GM21717 (cell line): Measurements from ENCODE around the gene MS4A6A.
"Not testable (repeated sequence)": the region's sequence is repeated elsewhere in the genome, so short reads cannot be mapped to it uniquely, and the experiment has no call there.

ENCODE experiments used
- ATAC-seq: cut with Tn5 transposase; IDR thresholded peaks from one replicate; pipeline ENCODE4 v1.9.1; 2021; ENCODE audit warnings: mild to moderate bottlenecking, moderate library complexity; ENCODE audit not compliant: unreplicated experiment

Gene MS4A6A

DNA sequence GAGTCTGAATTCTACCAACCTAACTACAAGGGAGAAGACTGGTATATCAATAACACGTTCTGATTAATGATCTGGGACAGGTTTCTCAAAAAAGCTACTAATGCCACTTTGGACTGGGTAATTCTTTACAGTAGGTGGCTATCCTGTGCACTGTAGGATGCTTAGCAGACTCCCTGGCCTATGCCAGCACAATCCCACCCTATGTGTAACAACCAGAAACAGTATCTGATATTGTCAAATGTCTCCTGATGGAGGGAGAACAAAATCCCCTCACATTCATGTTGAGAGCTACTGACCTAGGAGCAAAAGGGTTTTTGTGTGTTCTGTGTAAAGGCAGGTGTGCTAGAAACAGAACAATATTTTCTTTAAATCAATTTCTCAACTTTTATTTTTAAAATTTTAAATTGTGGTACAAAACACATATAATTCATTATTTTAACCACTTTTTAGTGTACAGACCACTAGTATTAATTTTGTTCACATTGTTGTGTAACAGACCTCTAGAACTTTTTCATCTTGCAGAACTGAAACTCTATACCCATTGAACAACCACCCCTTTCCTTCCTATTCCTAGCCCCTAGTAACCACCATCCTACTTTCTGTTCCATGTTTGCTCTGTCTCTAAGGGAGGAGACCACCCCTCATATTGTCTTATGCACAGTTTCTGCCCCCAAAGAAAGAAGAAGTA, 2.1 kb upstream of the MS4A6A start:
- no peak for ATAC-seq

DNA sequence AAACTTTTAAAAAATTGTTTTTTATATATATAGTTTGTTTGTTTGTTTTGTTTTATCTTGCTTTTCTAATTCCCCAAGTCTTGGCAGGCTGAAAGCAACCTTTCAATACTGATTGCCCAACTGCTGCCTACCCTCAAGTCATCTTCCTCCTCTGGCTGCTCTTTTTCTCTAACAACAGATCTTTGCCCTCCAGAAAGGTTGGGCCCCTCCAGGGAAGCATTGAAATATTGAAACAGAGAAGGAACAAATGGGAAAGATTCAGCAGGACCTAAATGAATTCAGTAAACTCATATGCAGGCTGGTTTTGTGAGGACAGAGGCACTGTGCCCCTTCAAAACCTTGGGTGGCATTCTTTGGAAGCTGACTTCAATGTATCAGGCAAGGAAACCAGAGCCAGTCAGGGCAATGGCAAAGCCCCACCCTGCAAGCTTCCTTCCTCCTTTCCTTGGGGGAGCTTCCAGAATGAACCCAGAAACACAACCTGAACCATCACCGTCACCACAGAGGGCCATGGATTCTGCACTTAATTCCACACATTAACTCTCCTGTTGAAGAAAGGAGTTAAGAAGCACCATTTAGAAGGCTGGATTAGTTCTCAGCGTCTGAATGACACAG, 815 bp upstream of the MS4A6A start:
- no peak for ATAC-seq

DNA sequence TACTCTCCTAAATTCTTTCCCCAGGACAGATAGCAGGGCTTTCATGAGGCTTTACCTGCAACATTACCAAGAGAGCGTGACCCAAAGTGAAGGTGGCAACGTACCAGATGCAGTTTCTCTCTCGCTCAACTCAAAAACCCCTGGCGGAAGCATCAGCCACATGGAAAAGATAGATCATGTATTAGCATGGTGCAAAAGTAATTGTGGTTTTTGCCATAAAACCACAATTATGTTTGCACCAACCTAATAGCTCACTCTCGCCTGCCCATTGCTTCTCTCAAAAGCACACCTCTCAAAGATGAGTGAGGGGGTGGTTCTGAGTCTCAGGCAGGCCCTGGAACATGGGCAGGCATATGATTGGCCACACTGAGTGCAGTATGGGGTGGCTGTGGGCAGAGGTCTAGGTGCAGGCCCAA, 7.0 kb downstream of the MS4A6A start:
- ATAC-seq = peak; percentile 56

DNA sequence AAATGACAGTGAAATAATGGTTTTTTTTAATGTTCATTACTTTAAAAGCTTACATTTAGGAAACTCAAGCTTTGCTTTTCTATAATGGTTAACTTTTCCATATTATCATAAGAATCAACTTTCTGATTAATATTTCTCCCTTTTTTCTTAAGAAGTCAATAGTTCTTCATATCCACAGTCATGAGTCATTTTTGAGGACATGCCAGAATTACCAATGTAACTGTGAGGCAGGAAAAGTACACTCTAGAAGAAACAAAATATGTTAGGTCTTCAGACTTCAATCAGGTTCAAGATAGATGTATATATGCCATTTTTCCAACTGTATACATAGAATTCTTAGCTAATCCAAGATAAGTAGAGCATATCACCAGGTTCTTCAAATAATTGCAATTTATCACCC, 10.9 kb downstream of the MS4A6A start:
- ATAC-seq = no peak

DNA sequence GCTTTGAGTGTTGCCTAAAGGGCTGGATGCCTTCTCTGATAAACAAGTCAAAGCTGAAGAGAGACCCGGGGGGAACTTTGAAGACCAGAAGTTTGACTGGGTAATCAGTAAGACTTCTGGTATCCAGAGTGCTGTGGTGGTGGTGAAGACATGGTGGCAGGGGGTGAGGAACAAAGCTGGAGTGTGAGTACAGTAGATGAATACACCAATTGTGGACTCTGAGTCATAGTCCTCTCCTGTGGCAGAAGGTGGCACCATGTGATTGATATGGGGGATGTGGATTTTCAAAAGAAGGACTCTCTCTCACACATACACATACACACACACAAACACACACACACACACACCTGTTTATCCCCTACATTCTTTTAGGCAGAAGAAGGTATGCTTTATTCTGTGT, 12.3 kb downstream of the MS4A6A start:
- no peak for ATAC-seq

DNA sequence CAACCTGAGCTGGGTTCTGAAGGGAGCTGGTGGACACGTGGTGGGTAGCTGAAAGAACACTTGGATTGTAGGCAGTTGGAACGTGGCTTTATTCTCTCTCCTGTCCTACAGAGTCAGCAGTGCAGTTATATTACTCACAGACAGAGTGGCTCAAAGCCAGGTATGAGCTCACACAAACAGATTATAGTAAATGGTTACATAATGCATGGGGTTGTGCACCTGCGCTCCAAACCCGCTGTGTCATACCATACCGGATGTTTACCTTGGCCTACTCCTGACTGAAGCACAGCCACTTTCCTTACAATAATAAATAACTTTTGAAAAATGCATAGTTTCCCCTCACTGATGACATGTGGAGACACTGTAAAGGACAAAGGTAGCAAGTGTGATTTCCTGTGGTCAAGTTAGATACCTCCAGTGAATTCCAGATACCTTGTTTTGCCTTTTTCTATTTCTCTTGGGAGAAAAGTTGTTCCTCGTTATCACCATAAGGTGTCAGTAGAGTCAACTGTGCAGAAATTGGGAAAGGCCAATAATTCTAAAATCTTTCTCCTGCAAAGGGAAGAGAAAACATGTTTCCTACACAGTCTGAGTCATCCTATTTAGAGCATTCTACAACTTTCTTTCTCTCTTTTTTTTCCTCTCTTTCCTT, 13.5 kb downstream of the MS4A6A start:
- ATAC-seq = no peak

DNA sequence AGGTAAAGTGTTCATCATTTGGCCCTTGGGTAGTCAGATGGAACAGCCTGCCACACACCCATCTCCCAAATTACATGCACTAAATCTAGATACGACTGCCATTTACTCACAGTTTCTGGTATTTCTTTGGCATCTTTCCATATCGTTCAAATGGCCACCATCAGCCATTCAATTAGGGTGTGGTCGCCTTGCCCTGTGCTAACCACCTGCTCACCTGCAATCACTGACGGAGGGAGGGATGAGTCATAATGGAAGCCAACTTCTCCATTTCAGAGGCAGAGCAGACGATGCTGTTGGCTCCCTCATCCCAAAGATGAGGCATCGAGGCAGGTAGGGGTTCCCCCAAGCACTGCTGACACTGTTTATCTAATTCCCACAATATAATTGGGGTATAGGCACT, 14.6 kb downstream of the MS4A6A start:
- ATAC-seq = no peak

DNA sequence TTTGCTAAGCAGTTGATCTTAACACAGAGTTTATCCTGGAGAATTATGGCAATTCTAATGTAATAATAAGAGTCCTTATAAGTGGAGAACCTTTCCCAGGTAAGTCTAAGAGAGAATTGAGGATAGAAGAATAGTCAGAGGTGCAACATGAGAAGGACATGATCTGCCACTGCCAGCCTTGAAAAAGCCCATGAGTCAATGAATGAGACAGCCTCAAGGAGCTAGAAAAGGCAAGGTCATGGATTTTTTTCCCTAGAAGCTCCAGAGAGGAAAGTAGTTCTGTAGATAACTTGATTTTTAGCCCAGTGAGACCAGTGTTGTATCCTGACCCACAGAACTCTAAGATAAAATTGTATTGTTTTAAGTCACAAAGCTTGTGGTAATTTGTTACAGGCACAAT, 16.9 kb downstream of the MS4A6A start:
- ATAC-seq = no peak

DNA sequence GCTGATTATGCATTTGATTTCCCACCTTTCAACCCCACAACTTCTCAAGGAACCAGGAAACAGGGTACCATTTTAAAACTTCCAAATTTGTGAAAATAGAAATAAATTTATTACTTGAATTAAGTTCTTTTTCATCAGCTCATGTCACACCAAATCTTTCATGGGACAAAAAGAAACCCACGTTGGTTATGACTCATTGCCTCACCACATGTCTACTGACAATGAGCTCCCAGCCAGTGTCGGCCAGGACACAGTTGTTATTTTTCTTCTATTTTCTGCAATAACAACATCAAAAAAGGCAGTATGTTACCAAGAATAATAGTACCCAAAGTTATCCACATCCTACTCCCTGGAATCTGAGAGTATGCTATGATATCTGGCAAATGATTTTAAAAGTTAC, 17.3 kb downstream of the MS4A6A start:
- ATAC-seq = no peak

DNA sequence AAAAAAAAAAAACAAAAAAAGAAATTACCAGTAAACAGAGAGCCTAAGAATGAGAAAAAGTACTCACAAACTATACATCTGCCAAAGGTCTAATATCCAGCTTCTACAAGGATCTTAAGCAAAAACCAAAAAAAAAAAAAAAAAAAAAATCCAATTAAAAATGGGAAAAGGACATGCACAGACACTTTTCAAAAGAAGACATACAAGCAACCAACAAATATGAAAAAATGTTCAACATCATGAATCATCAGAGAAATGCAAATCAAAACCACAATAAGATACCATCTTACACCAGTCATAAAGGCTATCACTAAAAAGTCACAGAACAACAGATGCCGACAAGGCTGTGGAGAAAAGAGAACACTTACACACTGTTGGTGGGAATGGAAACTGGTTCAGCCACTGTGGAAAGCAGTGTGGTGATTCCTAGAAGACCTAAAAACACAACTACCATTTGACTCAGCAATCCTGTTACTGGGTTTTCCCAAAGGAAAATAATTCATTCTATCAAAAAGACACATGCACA, 18.3 kb downstream of the MS4A6A start:
- ATAC-seq = no peak

DNA sequence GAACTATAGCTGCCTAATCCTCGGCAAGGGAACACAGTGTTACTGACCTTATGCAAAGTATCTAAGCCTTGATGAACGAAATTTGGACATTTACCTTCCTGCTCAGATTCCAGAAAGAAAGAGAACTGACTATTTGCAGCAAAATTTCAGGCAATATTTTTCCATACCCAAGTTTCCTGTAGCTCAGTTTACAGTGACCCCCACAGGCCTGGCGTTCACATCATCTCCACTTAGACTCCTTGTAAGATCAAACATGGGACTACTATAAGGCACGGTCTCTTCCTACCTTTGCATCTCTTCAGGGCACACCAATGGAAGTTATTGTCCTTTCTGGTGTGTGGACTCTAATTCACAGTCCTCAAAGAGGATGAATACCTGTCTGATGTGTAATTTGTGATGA, 21.1 kb downstream of the MS4A6A start:
- no peak for ATAC-seq

DNA sequence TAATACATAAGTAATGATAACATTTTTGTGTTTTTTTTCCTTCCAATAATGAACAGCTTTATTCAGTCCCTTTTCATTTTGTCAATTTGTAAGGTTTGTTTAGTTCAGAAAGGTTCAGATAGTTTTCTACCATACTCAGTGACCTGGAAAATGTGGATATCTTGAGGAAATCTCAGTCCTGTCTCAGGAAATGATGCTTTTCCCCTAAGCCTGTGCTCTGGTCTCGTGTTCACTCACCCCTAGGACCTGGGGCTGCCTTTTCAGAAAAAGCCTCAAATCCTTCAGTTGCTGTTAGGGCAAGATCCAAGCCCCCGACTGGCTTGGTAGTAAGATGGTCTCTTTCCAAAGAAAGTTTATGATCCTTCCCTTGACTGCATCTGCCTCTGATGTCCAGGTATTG, 21.8 kb downstream of the MS4A6A start:
- no peak for ATAC-seq

DNA sequence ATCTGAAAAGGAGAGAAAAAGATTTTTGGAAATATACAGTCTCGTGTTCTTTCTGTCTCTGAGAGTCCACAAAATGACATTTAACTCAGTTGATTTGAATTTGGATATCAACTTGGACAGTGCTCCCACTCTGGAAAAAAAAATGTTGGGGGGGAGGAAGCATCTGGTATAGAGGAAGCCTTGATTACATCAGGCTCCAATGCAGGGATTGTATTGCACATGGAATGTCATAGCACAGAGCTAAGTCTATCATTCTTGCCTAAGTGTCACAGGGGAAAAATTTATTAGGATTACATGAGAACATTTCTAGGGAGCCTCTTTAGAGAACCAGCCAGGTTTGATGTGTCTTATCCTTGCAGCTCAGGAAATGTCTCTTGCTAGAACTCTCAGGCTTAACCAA, 23.0 kb downstream of the MS4A6A start:
- no peak for ATAC-seq

DNA sequence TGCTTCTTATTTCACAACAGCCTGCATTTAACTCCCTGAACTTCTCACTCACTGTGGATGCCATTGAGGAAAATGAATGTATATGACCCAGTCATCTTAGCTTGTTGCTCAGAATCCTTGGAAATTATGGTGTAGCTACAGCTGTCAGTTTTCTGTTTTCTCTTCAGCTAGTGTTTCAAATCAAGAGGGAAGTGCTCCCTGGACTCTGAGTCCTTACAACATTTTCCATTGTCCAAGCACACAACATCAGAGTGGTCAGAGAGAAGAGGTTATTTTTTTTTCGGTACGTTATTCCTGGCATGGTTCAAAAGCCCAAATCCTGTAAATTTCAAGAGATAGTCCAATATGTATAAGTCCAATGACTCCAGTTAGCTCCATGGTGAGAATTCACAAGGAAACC, 23.6 kb downstream of the MS4A6A start:
- no peak for ATAC-seq

DNA sequence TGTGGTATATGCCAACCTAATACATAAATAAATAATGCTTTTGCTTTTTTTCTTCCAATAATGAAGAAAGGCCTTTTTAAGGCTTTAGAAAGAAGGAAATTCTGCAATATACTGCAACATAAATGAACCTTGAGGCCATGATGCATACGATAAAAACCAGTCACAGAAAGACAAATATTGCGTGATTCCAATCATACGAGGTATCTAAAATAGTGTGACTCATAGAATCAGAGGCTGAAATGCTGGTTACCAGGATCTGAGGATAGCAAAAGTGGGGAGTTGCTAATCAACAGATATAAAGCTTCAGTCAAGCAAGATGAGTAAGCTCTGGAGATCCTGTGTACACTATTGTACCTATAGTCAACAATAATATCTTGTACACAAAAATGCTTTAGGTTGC, 24.2 kb downstream of the MS4A6A start:
- no peak for ATAC-seq

DNA sequence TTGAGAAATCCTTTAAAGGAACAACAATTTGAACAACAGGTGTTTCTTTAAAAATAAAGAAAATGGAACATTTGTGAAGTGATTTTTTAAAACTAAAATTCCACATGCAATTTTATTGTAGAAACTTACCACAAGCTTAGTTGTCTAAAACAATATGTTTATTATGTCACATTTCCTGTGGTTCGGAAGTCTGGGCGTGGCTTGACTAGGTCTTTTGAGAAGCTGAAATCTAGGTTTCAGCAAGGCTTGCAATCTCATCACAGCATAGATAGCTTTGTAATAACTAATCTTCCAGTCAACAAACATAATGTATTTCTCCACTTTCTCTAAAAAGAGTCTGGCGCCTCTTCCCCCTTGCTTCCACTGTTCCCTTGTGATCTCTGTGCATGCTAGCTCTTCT, 27.0 kb downstream of the MS4A6A start:
- no peak for ATAC-seq

DNA sequence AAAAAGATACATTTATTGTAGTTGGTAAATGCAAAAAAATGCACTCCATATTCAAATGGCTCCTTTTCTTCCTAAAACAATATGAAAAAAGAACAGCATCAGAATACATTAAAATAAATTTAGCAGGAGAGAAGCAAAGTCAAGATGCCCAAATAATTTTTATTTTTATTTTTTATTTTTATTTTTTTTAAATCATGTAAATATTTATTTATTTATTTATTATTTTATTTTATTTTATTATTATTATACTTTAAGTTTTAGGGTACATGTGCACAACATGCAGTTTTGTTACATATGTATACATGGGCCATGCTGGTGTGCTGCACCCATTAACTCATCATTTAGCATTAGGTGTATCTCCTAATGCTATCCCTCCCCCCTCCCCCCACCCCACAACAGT, 30.2 kb downstream of the MS4A6A start:
- not testable (repeated sequence) for ATAC-seq

DNA sequence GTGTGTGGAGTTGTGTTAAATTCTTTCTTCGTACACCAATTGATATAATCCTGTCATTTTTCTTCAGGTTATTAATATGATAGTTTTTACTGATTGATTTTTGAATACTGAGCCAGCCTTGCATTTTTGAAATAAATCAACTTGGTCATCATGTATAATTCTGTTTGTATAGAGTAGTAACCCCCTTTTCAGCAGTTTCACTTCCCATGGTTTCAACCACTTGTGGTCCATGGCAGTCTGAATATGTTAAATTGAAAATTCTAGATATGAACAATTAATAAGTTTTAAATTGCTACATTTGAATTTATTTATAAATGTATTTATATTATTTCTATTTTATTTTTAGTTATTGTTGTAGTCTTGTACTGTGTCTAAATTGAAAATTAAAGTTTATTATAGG, 32.6 kb downstream of the MS4A6A start:
- no peak for ATAC-seq

DNA sequence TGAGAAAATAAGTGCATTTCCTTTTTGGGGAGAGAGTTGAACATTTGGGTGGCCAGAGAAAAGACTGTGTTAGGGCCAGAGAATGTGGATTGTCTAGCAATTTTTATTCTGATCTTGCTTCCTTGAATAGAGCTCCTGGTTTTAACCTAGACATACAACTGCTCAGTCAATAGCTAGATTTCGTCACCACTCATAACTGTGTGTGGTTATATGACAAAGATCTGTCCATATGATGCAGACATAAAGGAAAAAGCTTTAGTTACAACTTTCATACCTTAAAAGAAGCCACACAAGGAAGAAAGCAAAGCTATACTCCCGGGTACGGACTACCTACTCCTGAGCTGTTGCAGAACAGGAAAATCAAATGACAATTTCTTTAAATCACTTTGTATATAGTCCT, 37.2 kb downstream of the MS4A6A start:
- no peak for ATAC-seq

DNA sequence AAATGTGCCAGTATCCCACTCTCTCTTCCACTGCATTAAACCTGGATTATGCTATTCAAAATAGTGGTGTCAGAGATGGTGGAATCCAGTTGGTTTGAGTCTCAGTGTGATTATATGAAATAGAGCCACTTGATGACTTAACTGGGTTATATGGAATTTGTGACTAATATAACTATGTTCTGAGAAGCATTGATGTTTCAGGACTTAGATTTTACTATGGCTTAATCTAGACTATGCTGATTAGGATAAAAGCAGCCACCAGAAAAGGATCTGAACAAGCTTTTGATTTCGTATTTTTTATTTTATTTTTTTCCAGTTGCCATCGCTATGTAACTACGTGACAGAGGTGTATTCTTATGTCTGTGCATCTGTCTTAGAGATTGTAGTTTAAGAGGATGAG, 39.1 kb downstream of the MS4A6A start:
- ATAC-seq = no peak

DNA sequence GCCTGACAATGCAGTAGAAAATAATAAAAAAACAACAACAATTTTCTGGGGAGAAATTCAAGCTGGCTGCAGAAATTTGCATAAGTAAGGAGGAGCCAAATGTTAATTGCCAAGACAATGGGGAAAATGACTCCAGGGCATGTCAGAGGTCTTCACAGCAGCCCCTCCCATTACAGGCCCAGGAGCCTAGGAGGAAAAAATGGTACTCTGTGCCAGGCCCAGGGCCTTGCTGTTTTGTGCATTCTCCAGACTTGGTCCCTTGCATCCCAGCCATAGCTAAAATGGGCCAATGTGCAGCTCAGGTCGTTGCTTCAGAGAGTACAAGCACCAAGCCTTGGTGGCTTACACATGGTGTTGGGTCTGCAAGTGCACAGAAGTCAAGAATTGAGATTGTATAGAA, 49.0 kb downstream of the MS4A6A start:
- ATAC-seq = no peak

DNA sequence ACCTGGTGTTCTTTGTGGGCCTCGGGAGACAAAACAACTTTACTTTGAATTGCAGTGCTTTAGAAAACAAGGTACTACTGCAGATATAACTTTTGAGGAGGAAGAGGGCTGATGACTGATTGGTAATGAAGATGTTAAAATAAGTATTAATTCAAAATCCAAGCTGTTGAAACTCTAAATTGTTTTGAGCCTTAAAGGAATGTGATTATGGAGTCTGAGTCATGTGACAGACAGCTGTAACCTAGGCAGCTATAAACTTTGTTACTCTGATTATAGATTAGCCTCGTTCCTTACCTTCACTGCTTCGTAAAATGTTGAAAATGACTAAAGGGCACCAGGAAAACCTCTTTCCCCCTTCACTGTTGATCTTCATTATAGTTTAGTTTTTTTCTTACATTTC, 51.0 kb downstream of the MS4A6A start:
- no peak for ATAC-seq
